Measurements from ENCODE around the gene PEX26.
"Not testable (repeated sequence)": the region's sequence is repeated elsewhere in the genome, so short reads cannot be mapped to it uniquely, and the experiment has no call there.

PEX26 gene

DNA sequence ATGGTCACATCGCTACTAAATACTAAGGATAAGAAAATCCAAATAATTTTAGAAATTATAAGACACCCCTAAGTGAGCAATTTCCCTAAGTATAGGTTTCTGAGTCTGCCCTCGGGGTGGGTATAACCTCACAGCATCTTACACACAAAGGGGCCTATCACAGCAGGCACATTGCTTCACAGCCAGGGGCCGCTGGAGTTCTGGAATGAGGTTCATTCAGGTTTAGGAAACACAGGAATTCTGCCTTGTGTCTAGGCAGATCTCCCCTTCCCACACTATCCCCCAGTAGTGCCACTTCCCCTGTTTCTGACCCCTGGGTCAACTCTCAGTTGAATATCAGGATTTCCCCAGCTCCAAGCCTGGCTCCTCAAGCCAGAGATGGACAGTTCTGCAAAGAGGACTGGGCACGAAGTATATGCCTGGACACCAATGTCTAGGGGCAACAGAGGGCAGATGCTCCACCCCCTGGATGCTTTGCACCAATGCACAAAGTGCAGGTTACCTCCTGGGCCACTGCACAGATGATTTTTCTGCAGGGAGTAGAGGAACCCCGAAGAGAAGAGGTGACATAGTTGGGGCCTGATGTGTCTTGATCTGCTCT lies 44.3 kb downstream of the PEX26 start:
- H3K9ac ChIP-seq (ENCODE audit: low read depth, low read length, poor library complexity, severe bottlenecking): no peak overlapping the region
- TF ChIP-seq, protein P1, sequence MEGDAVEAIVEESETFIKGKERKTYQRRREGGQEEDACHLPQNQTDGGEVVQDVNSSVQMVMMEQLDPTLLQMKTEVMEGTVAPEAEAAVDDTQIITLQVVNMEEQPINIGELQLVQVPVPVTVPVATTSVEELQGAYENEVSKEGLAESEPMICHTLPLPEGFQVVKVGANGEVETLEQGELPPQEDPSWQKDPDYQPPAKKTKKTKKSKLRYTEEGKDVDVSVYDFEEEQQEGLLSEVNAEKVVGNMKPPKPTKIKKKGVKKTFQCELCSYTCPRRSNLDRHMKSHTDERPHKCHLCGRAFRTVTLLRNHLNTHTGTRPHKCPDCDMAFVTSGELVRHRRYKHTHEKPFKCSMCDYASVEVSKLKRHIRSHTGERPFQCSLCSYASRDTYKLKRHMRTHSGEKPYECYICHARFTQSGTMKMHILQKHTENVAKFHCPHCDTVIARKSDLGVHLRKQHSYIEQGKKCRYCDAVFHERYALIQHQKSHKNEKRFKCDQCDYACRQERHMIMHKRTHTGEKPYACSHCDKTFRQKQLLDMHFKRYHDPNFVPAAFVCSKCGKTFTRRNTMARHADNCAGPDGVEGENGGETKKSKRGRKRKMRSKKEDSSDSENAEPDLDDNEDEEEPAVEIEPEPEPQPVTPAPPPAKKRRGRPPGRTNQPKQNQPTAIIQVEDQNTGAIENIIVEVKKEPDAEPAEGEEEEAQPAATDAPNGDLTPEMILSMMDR (conservative IDR thresholded peaks at IDR 0.05; ENCODE audit: low read length): no peak
- no peaks in the 10 kb centered on the region for H3K27me3 ChIP-seq (ENCODE audit: insufficient read depth, low read length, poor library complexity, severe bottlenecking)
- peaks cover 42% of the 10 kb centered on the region for H3K4me1 ChIP-seq (ENCODE audit: insufficient read depth, low read length, poor library complexity, severe bottlenecking)
- peaks cover 21% of the 10 kb centered on the region; the same call in 1 of the 2 replicates for H3K36me3 ChIP-seq (ENCODE audit: insufficient read depth, low read length)
- peaks cover 37% of the 10 kb centered on the region; the same call in 1 of the 2 replicates for H3K79me2 ChIP-seq (ENCODE audit: insufficient read depth, low read length)
- H3F3A ChIP-seq (ENCODE audit: low read depth): no peaks in the 10 kb centered on the region
- H3K9me2 ChIP-seq (replicated peaks; ENCODE audit: low read depth, low read length): no peaks in the 10 kb centered on the region
- no peak overlapping the region for H2AFZ ChIP-seq (ENCODE audit: low read length)
- H4K20me1 ChIP-seq (ENCODE audit: insufficient read depth, low read length, poor library complexity, severe bottlenecking): no peaks in the 10 kb centered on the region
- H3K4me2 ChIP-seq (ENCODE audit: low read depth, low read length, poor library complexity, severe bottlenecking): no peak overlapping the region
- H3K9me3 ChIP-seq (ENCODE audit: insufficient read depth, low read depth, low read length): no peaks in the 10 kb centered on the region
- H3K4me3 ChIP-seq (ENCODE audit: low read length, poor library complexity, severe bottlenecking): no peak overlapping the region

- not testable (repeated sequence) for H2AFZ ChIP-seq (ENCODE audit: low read length); H4K20me1 ChIP-seq (ENCODE audit: insufficient read depth, low read length, poor library complexity, severe bottlenecking); H3K4me3 ChIP-seq (ENCODE audit: low read length, poor library complexity, severe bottlenecking); H3K4me2 ChIP-seq (ENCODE audit: low read depth, low read length, poor library complexity, severe bottlenecking); H3K9me2 ChIP-seq (replicated peaks; ENCODE audit: low read depth, low read length); H3F3A ChIP-seq (ENCODE audit: low read depth); H3K9me3 ChIP-seq (ENCODE audit: insufficient read depth, low read depth, low read length); H3K27me3 ChIP-seq (ENCODE audit: insufficient read depth, low read length, poor library complexity, severe bottlenecking); H3K9ac ChIP-seq (ENCODE audit: low read depth, low read length, poor library complexity, severe bottlenecking)
- Histone ChIP-seq H3K36me3 (ENCODE audit: insufficient read depth, low read length) (peaks cover 22% of the 10 kb centered on the region; the same call in 1 of the 2 replicates), H3K4me1 (ENCODE audit: insufficient read depth, low read length, poor library complexity, severe bottlenecking) (peaks cover 33% of the 10 kb centered on the region), H3K79me2 (ENCODE audit: insufficient read depth, low read length) (peaks cover 30% of the 10 kb centered on the region; the same call in 1 of the 2 replicates)
Observed at GRCh38 chr22:18123476-18124025, 45.8 kb downstream of the PEX26 start.

- H3K9me2 ChIP-seq (replicated peaks; ENCODE audit: low read depth, low read length): no peaks in the 10 kb centered on the region
- TF ChIP-seq, protein P1 (conservative IDR thresholded peaks at IDR 0.05; ENCODE audit: low read length): no peak
- TF ChIP-seq EZH2phosphoT487 (IDR thresholded peaks at IDR 0.05; ENCODE audit: borderline replicate concordance): no peak
Observed at GRCh38 chr22:18126606-18127005, 48.8 kb downstream of the PEX26 start.

GRCh38 chr22:18130018-18130417 lies 52.2 kb downstream of the PEX26 start:
- H3F3A ChIP-seq (ENCODE audit: low read depth): no peaks in the 10 kb centered on the region
- no peak overlapping the region for H2AFZ ChIP-seq (ENCODE audit: low read length)
- no peaks in the 10 kb centered on the region for H4K20me1 ChIP-seq (ENCODE audit: insufficient read depth, low read length, poor library complexity, severe bottlenecking)
- H3K4me1 ChIP-seq (ENCODE audit: insufficient read depth, low read length, poor library complexity, severe bottlenecking): no peaks in the 10 kb centered on the region
- H3K9me3 ChIP-seq (ENCODE audit: insufficient read depth, low read depth, low read length): no peaks in the 10 kb centered on the region
- no peak overlapping the region for H3K4me2 ChIP-seq (ENCODE audit: low read depth, low read length, poor library complexity, severe bottlenecking)
- H3K9me2 ChIP-seq (replicated peaks; ENCODE audit: low read depth, low read length): no peaks in the 10 kb centered on the region
- H3K79me2 ChIP-seq (ENCODE audit: insufficient read depth, low read length): peaks cover 10% of the 10 kb centered on the region; the same call in 1 of the 2 replicates
- H3K4me3 ChIP-seq (ENCODE audit: low read length, poor library complexity, severe bottlenecking): no peak overlapping the region
- H3K27me3 ChIP-seq (ENCODE audit: insufficient read depth, low read length, poor library complexity, severe bottlenecking): no peaks in the 10 kb centered on the region
- TF ChIP-seq, protein P1 (conservative IDR thresholded peaks at IDR 0.05; ENCODE audit: low read length): no peak
- TF ChIP-seq EZH2phosphoT487 (IDR thresholded peaks at IDR 0.05; ENCODE audit: borderline replicate concordance): no peak
- H3K36me3 ChIP-seq (ENCODE audit: insufficient read depth, low read length): peaks cover 40% of the 10 kb centered on the region; the same call in 1 of the 2 replicates
- H3K9ac ChIP-seq (ENCODE audit: low read depth, low read length, poor library complexity, severe bottlenecking): no peak overlapping the region

More at GRCh38 chr22:18126606-18127005, 48.8 kb downstream of the PEX26 start:
- H3K4me3 ChIP-seq (ENCODE audit: low read length, poor library complexity, severe bottlenecking): no peak overlapping the region
- peaks cover 42% of the 10 kb centered on the region; the same call in 1 of the 2 replicates for H3K36me3 ChIP-seq (ENCODE audit: insufficient read depth, low read length)
- H4K20me1 ChIP-seq (ENCODE audit: insufficient read depth, low read length, poor library complexity, severe bottlenecking): no peaks in the 10 kb centered on the region
- no peaks in the 10 kb centered on the region for H3K9me3 ChIP-seq (ENCODE audit: insufficient read depth, low read depth, low read length)
- H2AFZ ChIP-seq (ENCODE audit: low read length): no peak overlapping the region
- H3K9ac ChIP-seq (ENCODE audit: low read depth, low read length, poor library complexity, severe bottlenecking): no peak overlapping the region
- H3K27me3 ChIP-seq (ENCODE audit: insufficient read depth, low read length, poor library complexity, severe bottlenecking): no peaks in the 10 kb centered on the region
- H3F3A ChIP-seq (ENCODE audit: low read depth): no peaks in the 10 kb centered on the region
- H3K4me1 ChIP-seq (ENCODE audit: insufficient read depth, low read length, poor library complexity, severe bottlenecking): peaks cover 3% of the 10 kb centered on the region
- peaks cover 12% of the 10 kb centered on the region; the same call in 1 of the 2 replicates for H3K79me2 ChIP-seq (ENCODE audit: insufficient read depth, low read length)
- no peak overlapping the region for H3K4me2 ChIP-seq (ENCODE audit: low read depth, low read length, poor library complexity, severe bottlenecking)
